H9 (cell line): ENCODE data around the gene FOXJ3. TPM values are rescaled to one million over a fixed set of nuclear protein-coding genes. Genes with fewer than 3 reads are reported as not detected.

ENCODE experiments used
- DNase-seq: peaks from one replicate; pipeline ENCODE4 v3.0.0-alpha.2; 2017
- H2AFZ ChIP-seq: one replicate; pipeline ENCODE4 v1.6.1; 2013; ENCODE audit warnings: mild to moderate bottlenecking, low read length, control low read depth, moderate library complexity
- H2AK5ac ChIP-seq: 2 replicates; pipeline ENCODE4 v1.6.1; 2013; ENCODE audit warnings: low read length, control low read depth, mixed read lengths; ENCODE audit not compliant: insufficient read length
- H2BK120ac ChIP-seq: one replicate; pipeline ENCODE4 v1.6.1; 2013; ENCODE audit warnings: low read depth, mild to moderate bottlenecking, low read length, control low read depth, inconsistent platforms; ENCODE audit not compliant: poor library complexity, severe bottlenecking
- H2BK12ac ChIP-seq: 2 replicates; pipeline ENCODE4 v1.6.1; 2013; ENCODE audit warnings: low read length, control low read depth, mixed read lengths, low read depth; ENCODE audit not compliant: insufficient read length
- H2BK15ac ChIP-seq: 2 replicates; pipeline ENCODE4 v1.6.1; 2013; ENCODE audit warnings: low read depth, low read length, control low read depth
- H2BK20ac ChIP-seq: one replicate; pipeline ENCODE4 v1.6.1; 2013; ENCODE audit warnings: low read depth, mild to moderate bottlenecking, low read length, control low read depth, inconsistent platforms; ENCODE audit not compliant: poor library complexity, severe bottlenecking
- H2BK5ac ChIP-seq: 2 replicates; pipeline ENCODE4 v1.6.1; 2013; ENCODE audit warnings: low read length, control low read depth, mixed read lengths; ENCODE audit not compliant: insufficient read length
- H3K14ac ChIP-seq: 2 replicates; pipeline ENCODE4 v1.6.1; 2013; ENCODE audit warnings: low read length, control low read depth; ENCODE audit not compliant: insufficient read depth
- H3K18ac ChIP-seq: 2 replicates; pipeline ENCODE4 v1.6.1; 2013; ENCODE audit warnings: low read depth, mild to moderate bottlenecking, mixed read lengths, low read length, control low read depth; ENCODE audit not compliant: insufficient read length
- H3K23ac ChIP-seq: 2 replicates; pipeline ENCODE4 v1.6.1; 2013; ENCODE audit warnings: low read length, control low read depth, mixed read lengths, low read depth; ENCODE audit not compliant: insufficient read length
- H3K23me2 ChIP-seq: 2 replicates; pipeline ENCODE4 v1.6.1; 2013; ENCODE audit warnings: low read depth, mild to moderate bottlenecking, mixed read lengths, low read length, control low read depth; ENCODE audit not compliant: insufficient read length, poor library complexity, severe bottlenecking
- H3K27ac ChIP-seq: 2 replicates; pipeline ENCODE4 v1.5.1; 2013; ENCODE audit warnings: low read length, control low read depth, mixed read lengths, low read depth; ENCODE audit not compliant: insufficient read length
- H3K27me3 ChIP-seq: 2 replicates; pipeline ENCODE4 v1.6.1; 2013; ENCODE audit warnings: low read length, control low read depth, inconsistent platforms; ENCODE audit not compliant: insufficient read depth
- H3K4ac ChIP-seq: 2 replicates; pipeline ENCODE4 v1.6.1; 2013; ENCODE audit warnings: low read depth, mild to moderate bottlenecking, control low read depth, inconsistent platforms, low read length, moderate library complexity
- H3K4me1 ChIP-seq: 2 replicates; pipeline ENCODE4 v1.6.1; 2013; ENCODE audit warnings: low read length, control low read depth, inconsistent platforms; ENCODE audit not compliant: insufficient read depth
- H3K4me2 ChIP-seq: 2 replicates; pipeline ENCODE4 v1.6.1; 2013; ENCODE audit warnings: low read length, control low read depth, mixed read lengths; ENCODE audit not compliant: insufficient read length, insufficient read depth
- H3K56ac ChIP-seq: 2 replicates; pipeline ENCODE4 v1.6.1; 2013; ENCODE audit warnings: low read depth, mild to moderate bottlenecking, mixed read lengths, low read length, control low read depth; ENCODE audit not compliant: insufficient read length
- H3K79me1 ChIP-seq: 2 replicates; pipeline ENCODE4 v1.6.1; 2013; ENCODE audit warnings: low read depth, mild to moderate bottlenecking, moderate library complexity, low read length, control low read depth, inconsistent platforms; ENCODE audit not compliant: insufficient read depth, poor library complexity, severe bottlenecking
- H3K79me2 ChIP-seq: 2 replicates; pipeline ENCODE4 v1.6.1; 2013; ENCODE audit warnings: low read length, control low read depth, inconsistent platforms; ENCODE audit not compliant: insufficient read depth
- H3K9ac ChIP-seq: 2 replicates; pipeline ENCODE4 v1.6.1; 2013; ENCODE audit warnings: low read length, control low read depth, mixed read lengths; ENCODE audit not compliant: insufficient read length; ENCODE audit errors: extremely low read depth
- H3K9me3 ChIP-seq: one replicate; pipeline ENCODE4 v1.6.1; 2013; ENCODE audit warnings: low read depth, low read length, inconsistent platforms; ENCODE audit not compliant: control insufficient read depth
- H3T11ph ChIP-seq: one replicate; pipeline ENCODE4 v1.6.1; 2013; ENCODE audit warnings: mild to moderate bottlenecking, low read length, control low read depth, inconsistent platforms
- H4K20me1 ChIP-seq: one replicate; pipeline ENCODE4 v1.6.1; 2013; ENCODE audit not compliant: control insufficient read depth, insufficient read length, insufficient read depth
- H4K5ac ChIP-seq: 2 replicates; pipeline ENCODE4 v1.6.1; 2013; ENCODE audit warnings: low read depth, mild to moderate bottlenecking, mixed read lengths, low read length, control low read depth; ENCODE audit not compliant: insufficient read length
- H4K8ac ChIP-seq: replicated peaks from 2 replicates; pipeline ENCODE4 v1.6.1; 2013; ENCODE audit warnings: low read length, control low read depth, mixed read lengths, low read depth; ENCODE audit not compliant: insufficient read length
- H4K91ac ChIP-seq: 2 replicates; pipeline ENCODE4 v1.6.1; 2013; ENCODE audit warnings: low read depth, mild to moderate bottlenecking, moderate library complexity, mixed read lengths, low read length, control low read depth; ENCODE audit not compliant: insufficient read length
- H3K27ac Mint-ChIP-seq, 3 experiments: 2 replicates in 2 of 3; 3 replicates in 1 of 3; pipeline ENCODE4 v1.8.0; 2020 to 2021; ENCODE audit warnings: mixed read lengths in 3 of 3, mild to moderate bottlenecking in 1 of 3, moderate library complexity in 1 of 3
- H3K27me3 Mint-ChIP-seq: 2 replicates; pipeline ENCODE4 v1.8.0; 2021; ENCODE audit warnings: low read depth, mild to moderate bottlenecking, moderate library complexity, mixed read lengths
- H3K36me3 Mint-ChIP-seq, 3 experiments: 2 replicates in 2 of 3; 3 replicates in 1 of 3; pipeline ENCODE4 v1.8.0; 2020 to 2021; ENCODE audit warnings: low read depth in 3 of 3, mixed read lengths in 3 of 3; ENCODE audit not compliant: insufficient read depth in 1 of 3
- H3K4me1 Mint-ChIP-seq, 2 experiments: 2 replicates each; pipeline ENCODE4 v1.8.0; 2020; ENCODE audit warnings: mixed read lengths in 2 of 2
- H3K4me3 Mint-ChIP-seq, 2 experiments: 2 replicates in 1 of 2; 3 replicates in 1 of 2; pipeline ENCODE4 v1.8.0; 2020 to 2021; ENCODE audit warnings: mild to moderate bottlenecking in 2 of 2, mixed read lengths in 2 of 2, moderate library complexity in 1 of 2
- H3K9me3 Mint-ChIP-seq, 2 experiments: 2 replicates in 1 of 2; 3 replicates in 1 of 2; pipeline ENCODE4 v1.8.0; 2020; ENCODE audit warnings: mild to moderate bottlenecking in 2 of 2, mixed read lengths in 2 of 2, moderate library complexity in 1 of 2
- WGBS: extraction: QIAGEN DNeasy Blood & Tissue Kit; methylation state at CpG from one replicate; pipeline ENCODE4 v1.1.7; 2013; ENCODE audit warnings: missing lambda C conversion rate, low lambda C conversion rate, mixed read lengths; ENCODE audit not compliant: insufficient read length; ENCODE audit errors: extremely low coverage; 5-methylcytosine and 5-hydroxymethylcytosine counted together
- total RNA-seq: library from RNA; stranded (reverse); gene quantifications from 2 replicates; pipeline ENCODE4 v1.2.1, GENCODE V29; 2021
- TF ChIP-seq, protein P1 (sequence below): fragments of 200-600 bp; sonication (generic); conservative IDR thresholded peaks from 3 replicates; pipeline ENCODE4 v1.8.0; 2021; ENCODE audit warnings: antibody characterized with exemption, mild to moderate bottlenecking

The FOXJ3 gene
- total RNA-seq, 1 experiment from 2014 or later = 49.9 TPM

DNA sequence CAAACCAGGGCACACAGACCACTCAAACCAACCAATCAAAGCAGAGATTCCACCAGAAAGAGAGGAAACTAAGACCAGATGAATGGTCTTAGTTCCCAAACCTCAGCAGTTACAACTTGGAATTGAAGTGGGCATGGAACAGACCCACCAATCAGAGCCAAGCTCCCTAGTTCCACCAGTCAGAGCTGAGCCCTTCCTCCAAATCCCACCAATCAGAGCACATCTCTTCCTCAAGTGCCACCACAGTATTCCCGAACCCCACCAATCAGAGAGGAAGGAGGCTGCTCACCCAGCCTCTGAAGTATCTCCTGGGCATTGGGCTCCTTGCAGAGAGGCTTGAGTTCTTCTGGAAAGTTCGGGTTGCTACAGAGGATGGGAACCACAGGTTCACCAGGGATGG is 171.9 kb downstream of the FOXJ3 start:
- H4K91ac ChIP-seq = no peak overlapping the region
- Mint-ChIP-seq H3K27ac (no peak overlapping the region), H3K9me3 (peaks cover 0 to 5% of the 10 kb centered on the region in 2 experiments; a peak in 2 of 5 replicates), H3K4me1 (peaks cover 7 to 9% of the 10 kb centered on the region in 2 experiments), H3K27me3 (peaks cover 10% of the 10 kb centered on the region), H3K4me3 (no peak overlapping the region), H3K36me3 (no peaks in the 10 kb centered on the region)
- no peak overlapping the region for H3T11ph ChIP-seq
- no peaks in the 10 kb centered on the region for H3K23me2 ChIP-seq
- H3K56ac ChIP-seq = no peak overlapping the region
- H3K18ac ChIP-seq = no peak overlapping the region
- no peaks in the 10 kb centered on the region for H4K20me1 ChIP-seq
- no peak overlapping the region for H2BK15ac ChIP-seq
- TF ChIP-seq, protein P1, sequence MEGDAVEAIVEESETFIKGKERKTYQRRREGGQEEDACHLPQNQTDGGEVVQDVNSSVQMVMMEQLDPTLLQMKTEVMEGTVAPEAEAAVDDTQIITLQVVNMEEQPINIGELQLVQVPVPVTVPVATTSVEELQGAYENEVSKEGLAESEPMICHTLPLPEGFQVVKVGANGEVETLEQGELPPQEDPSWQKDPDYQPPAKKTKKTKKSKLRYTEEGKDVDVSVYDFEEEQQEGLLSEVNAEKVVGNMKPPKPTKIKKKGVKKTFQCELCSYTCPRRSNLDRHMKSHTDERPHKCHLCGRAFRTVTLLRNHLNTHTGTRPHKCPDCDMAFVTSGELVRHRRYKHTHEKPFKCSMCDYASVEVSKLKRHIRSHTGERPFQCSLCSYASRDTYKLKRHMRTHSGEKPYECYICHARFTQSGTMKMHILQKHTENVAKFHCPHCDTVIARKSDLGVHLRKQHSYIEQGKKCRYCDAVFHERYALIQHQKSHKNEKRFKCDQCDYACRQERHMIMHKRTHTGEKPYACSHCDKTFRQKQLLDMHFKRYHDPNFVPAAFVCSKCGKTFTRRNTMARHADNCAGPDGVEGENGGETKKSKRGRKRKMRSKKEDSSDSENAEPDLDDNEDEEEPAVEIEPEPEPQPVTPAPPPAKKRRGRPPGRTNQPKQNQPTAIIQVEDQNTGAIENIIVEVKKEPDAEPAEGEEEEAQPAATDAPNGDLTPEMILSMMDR = no peak
- H3K9me3 ChIP-seq = no peaks in the 10 kb centered on the region
- H2BK5ac ChIP-seq = no peak overlapping the region
- no peak overlapping the region for H4K5ac ChIP-seq
- no peak overlapping the region for H3K27ac ChIP-seq
- H2BK120ac ChIP-seq = no peak overlapping the region
- no peak overlapping the region for H2AK5ac ChIP-seq
- no peaks in the 10 kb centered on the region for H3K27me3 ChIP-seq
- H3K9ac ChIP-seq = no peak overlapping the region
- no peak overlapping the region for H2BK20ac ChIP-seq
- H2AFZ ChIP-seq = no peak overlapping the region
- WGBS = no CpG with 5 or more reads among the region's 2 CpGs
- no peak overlapping the region for H4K8ac ChIP-seq
- H3K79me2 ChIP-seq = no peaks in the 10 kb centered on the region
- no peaks in the 10 kb centered on the region for H3K79me1 ChIP-seq
- no peak overlapping the region for H3K4ac ChIP-seq
- H2BK12ac ChIP-seq = no peak overlapping the region
- H3K23ac ChIP-seq = no peak overlapping the region
- DNase-seq = no peak
- H3K4me2 ChIP-seq = no peak overlapping the region
- no peak overlapping the region for H3K14ac ChIP-seq
- H3K4me1 ChIP-seq = no peaks in the 10 kb centered on the region; the same call in 1 of the 2 replicates
